Gastrocnemius medialis (tissue), 4 donors: Measurements from ENCODE around the gene HCN2. TPM values are rescaled to one million over a fixed set of nuclear protein-coding genes. Genes with fewer than 3 reads are reported as not detected.

Experiments used
- ATAC-seq, 2 donors: fragments of 150-250 bp; one replicate each; pipeline ENCODE4 v1.9.1; 2016
- DNase-seq, 2 donors: peaks; one replicate each; pipeline ENCODE4 v3.0.0-alpha.2; 2019
- H3K27ac ChIP-seq, 4 donors: fragments of 200-600 bp; sonication (generic); 1 replicate in 1 of 4; 2 replicates in 3 of 4; pipeline ENCODE4 v1.5.1; 2016 to 2018; ENCODE audit warnings: mild to moderate bottlenecking in 2 of 4, moderate library complexity in 1 of 4
- H3K27me3 ChIP-seq, 3 donors: fragments of 200-600 bp; sonication (generic) in 2 of 3; 1 replicate in 1 of 3; 2 replicates in 2 of 3; pipeline versions ENCODE4 v1.5.1 to v1.6.0; 2016 to 2019; ENCODE audit warnings: mild to moderate bottlenecking in 1 of 3, moderate library complexity in 1 of 3
- H3K36me3 ChIP-seq, 2 donors: fragments of 200-600 bp; sonication (generic) in 1 of 2; one replicate each; pipeline ENCODE4 v1.5.1; 2017 to 2018
- H3K4me1 ChIP-seq, 2 donors: fragments of 200-600 bp; sonication (generic) in 1 of 2; one replicate each; pipeline ENCODE4 v1.5.1; 2016 to 2017; ENCODE audit warnings: mild to moderate bottlenecking in 2 of 2
- H3K4me3 ChIP-seq, 4 donors: fragments of 200-600 bp; sonication (generic) in 3 of 4; 1 replicate in 1 of 4; 2 replicates in 3 of 4; pipeline ENCODE4 v1.5.1; 2016 to 2019; ENCODE audit warnings: mild to moderate bottlenecking in 2 of 4
- H3K9me3 ChIP-seq, 3 donors: fragments of 200-600 bp; sonication (generic) in 2 of 3; 1 replicate in 1 of 3; 2 replicates in 2 of 3; pipeline ENCODE4 v1.5.1; 2016 to 2019
- CTCF ChIP-seq, 5 experiments: fragments of 450-650 bp in 3 of 5; fragments of 200-600 bp in 2 of 5; sonication (generic) in 2 of 5; IDR thresholded peaks in 4 of 5; conservative IDR thresholded peaks in 1 of 5; 1 replicate in 4 of 5; 2 replicates in 1 of 5; pipeline ENCODE4 v1.5.1; 2016 to 2019; ENCODE audit warnings: antibody characterized with exemption in 5 of 5, mild to moderate bottlenecking in 3 of 5, moderate library complexity in 3 of 5
- POLR2A ChIP-seq, 2 donors: fragments of 450-650 bp; IDR thresholded peaks; one replicate each; pipeline ENCODE4 v1.6.1; 2017; ENCODE audit warnings: antibody characterized with exemption in 2 of 2, mild to moderate bottlenecking in 2 of 2, moderate library complexity in 2 of 2
- in situ Hi-C, 4 donors: fragments of 200-750 bp; cut with MboI; loops; one replicate each; pipeline versions ENCODE4 v1.15.0 to v1.8.0; 2017; ENCODE audit warnings: low sequenced_read_pairs in 4 of 4
- intact Hi-C: fragments of 100-400 bp; cut with DNase I; formaldehyde crosslinking; loops from one replicate; pipeline ENCODE4 v1.15.1; 2023; ENCODE audit warnings: low total_unique reads
- total RNA-seq, 4 donors: library from RNA; depleted of rRNA; stranded (reverse); fragments of >200 nt; gene quantifications; one replicate each; pipeline versions ENCODE4 v1.1.0 to v1.2.3, GENCODE V29; 2016

The HCN2 gene
- total RNA-seq, 4 donors from 2014 or later: 0.10 TPM; not detected in 3

GRCh38 chr19:595326-596262 lies 5.9 kb downstream of the HCN2 start:
- H3K4me1 ChIP-seq: no peaks in the 10 kb centered on the region
- H3K27ac ChIP-seq: no peak overlapping the region
- ATAC-seq (no peak), DNase-seq (no peak)
- intact Hi-C loops (no loop called here), in situ Hi-C loops (no loop called here)
- peaks cover 23 to 33% (median 32%) of the 10 kb centered on the region in 3 donors for H3K27me3 ChIP-seq
- H3K36me3 ChIP-seq: no peaks in the 10 kb centered on the region
- H3K4me3 ChIP-seq: no peak overlapping the region
- H3K9me3 ChIP-seq: no peaks in the 10 kb centered on the region
- no peak for TF ChIP-seq POLR2A (IDR thresholded peaks at IDR 0.05)

GRCh38 chr19:596263-596655 lies 6.6 kb downstream of the HCN2 start:
- TF ChIP-seq CTCF (IDR thresholded peaks at IDR 0.05 in 4 of 5, conservative IDR thresholded peaks at IDR 0.05 in 1 of 5): no peak
- no peak for TF ChIP-seq POLR2A (IDR thresholded peaks at IDR 0.05)
- Histone ChIP-seq H3K27me3 (peaks cover 17 to 26% (median 25%) of the 10 kb centered on the region in 3 donors), H3K4me1 (no peaks in the 10 kb centered on the region), H3K36me3 (no peaks in the 10 kb centered on the region), H3K9me3 (no peaks in the 10 kb centered on the region), H3K27ac (no peak overlapping the region), H3K4me3 (no peak overlapping the region)
- in situ Hi-C loops: no loop called here
- DNase-seq (no peak), ATAC-seq (no peak)
- intact Hi-C loops: no loop called here

GRCh38 chr19:597406-598315 lies 8.0 kb downstream of the HCN2 start:
- DNase-seq (no peak), ATAC-seq (no peak)
- intact Hi-C loops (no loop called here), in situ Hi-C loops (no loop called here)
- H3K4me1 ChIP-seq: no peaks in the 10 kb centered on the region
- H3K9me3 ChIP-seq: no peaks in the 10 kb centered on the region
- peaks cover 4 to 12% (median 12%) of the 10 kb centered on the region in 3 donors for H3K27me3 ChIP-seq
- TF ChIP-seq CTCF (IDR thresholded peaks at IDR 0.05 in 4 of 5, conservative IDR thresholded peaks at IDR 0.05 in 1 of 5): no peak
- no peaks in the 10 kb centered on the region for H3K36me3 ChIP-seq
- no peak overlapping the region for H3K4me3 ChIP-seq
- no peak overlapping the region for H3K27ac ChIP-seq

GRCh38 chr19:601310-601709 lies 11.6 kb downstream of the HCN2 start:
- no peak for DNase-seq
- no peak for TF ChIP-seq CTCF (IDR thresholded peaks at IDR 0.05 in 4 of 5, conservative IDR thresholded peaks at IDR 0.05 in 1 of 5)
- no peak for TF ChIP-seq POLR2A (IDR thresholded peaks at IDR 0.05)
- H3K9me3 ChIP-seq: no peaks in the 10 kb centered on the region
- intact Hi-C loops (no loop called here), in situ Hi-C loops (no loop called here)
- no peak for ATAC-seq
- no peaks in the 10 kb centered on the region for H3K4me1 ChIP-seq
- H3K27ac ChIP-seq: no peak overlapping the region
- H3K36me3 ChIP-seq: no peaks in the 10 kb centered on the region
- no peak overlapping the region for H3K4me3 ChIP-seq
- H3K27me3 ChIP-seq: peaks cover 0 to 6% (median 2%) of the 10 kb centered on the region in 3 donors

GRCh38 chr19:601790-602189 lies 12.1 kb downstream of the HCN2 start:
- H3K4me3 ChIP-seq: no peak overlapping the region
- no peaks in the 10 kb centered on the region for H3K36me3 ChIP-seq
- no peak for TF ChIP-seq POLR2A (IDR thresholded peaks at IDR 0.05)
- TF ChIP-seq CTCF (IDR thresholded peaks at IDR 0.05 in 4 of 5, conservative IDR thresholded peaks at IDR 0.05 in 1 of 5): no peak
- H3K9me3 ChIP-seq: no peaks in the 10 kb centered on the region
- H3K4me1 ChIP-seq: no peaks in the 10 kb centered on the region
- H3K27me3 ChIP-seq: peaks cover 0 to 6% (median 2%) of the 10 kb centered on the region in 3 donors
- no peak for ATAC-seq
- in situ Hi-C loops (no loop called here), intact Hi-C loops (no loop called here)
- no peak for DNase-seq
- no peak overlapping the region for H3K27ac ChIP-seq
